Inflammatory macrophage treated with lipopolysaccharide for 1 hour (primary cell): Measurements from ENCODE around the gene TMEM250.

Experiments
- DNase-seq, 2 donors: peaks; one replicate each; pipeline ENCODE4 v3.0.0-alpha.2; 2020 to 2022

Gene TMEM250

DNA sequence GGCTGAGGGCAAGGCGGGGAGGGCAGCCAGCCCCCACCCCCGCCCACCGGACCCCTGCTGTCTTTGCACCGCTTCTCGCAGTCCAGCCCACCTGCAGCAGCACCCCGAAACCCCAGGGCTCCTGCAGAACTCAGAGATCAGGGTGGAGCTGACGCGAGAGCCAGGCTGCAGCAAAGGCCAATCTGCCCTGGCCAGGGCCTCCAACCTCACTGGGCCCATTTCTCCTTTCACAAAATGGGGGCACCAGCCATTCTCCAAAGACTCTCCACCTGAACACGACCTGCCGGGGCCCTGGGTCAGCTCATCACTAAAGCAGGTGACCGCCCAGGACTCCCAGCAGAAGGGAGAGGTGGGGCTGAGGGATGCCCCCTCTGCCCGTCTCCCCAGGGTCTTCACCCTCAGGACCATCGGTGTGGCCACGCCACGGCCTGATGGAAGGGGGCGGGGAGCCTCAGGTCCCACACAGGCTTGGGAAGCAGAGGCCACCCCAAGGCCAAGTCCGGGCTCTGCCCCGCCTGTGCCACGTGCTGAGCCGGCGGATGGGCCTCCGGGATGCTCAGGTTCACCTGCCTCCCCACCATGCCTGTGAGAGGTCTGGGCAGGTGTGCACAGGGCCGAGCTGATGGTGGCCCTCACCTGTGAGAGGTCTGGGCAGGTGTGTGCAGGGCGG lies 36.7 kb downstream of the TMEM250 start:
- DNase-seq: no peak

DNA sequence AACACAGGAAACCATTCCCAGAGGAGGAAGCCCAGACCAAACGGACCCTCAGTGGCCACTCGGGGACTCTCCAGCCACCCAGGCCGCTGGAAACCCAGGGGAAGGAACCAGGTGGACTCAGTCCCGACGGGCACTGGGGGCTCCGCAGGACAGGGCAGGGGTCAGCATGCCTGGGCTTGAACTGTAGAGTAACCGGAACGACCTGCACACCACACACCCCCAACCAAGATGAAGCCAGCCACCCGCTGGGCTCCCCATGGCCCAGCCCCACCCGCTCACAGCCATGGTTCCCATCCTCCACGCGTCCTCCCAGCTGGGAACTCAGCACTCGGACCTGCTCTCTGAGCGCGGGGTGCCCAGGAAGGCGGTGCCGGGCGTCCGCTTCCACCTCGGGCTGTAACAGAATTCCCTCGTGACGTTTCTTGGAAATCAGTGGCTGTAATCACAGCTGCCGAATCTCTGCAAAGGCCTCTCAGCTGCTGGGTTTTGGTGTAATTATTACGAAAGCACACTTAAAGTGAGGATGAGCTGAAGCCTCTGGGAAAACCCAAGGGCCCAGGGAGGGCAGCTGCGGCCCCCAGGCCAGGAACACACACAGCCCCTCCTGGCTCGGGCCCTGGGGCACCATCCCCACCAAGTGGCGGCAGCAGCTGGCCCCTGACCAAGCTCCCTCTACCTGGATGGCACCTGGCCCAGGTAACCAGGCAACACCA lies 37.4 kb downstream of the TMEM250 start:
- no peak for DNase-seq

DNA sequence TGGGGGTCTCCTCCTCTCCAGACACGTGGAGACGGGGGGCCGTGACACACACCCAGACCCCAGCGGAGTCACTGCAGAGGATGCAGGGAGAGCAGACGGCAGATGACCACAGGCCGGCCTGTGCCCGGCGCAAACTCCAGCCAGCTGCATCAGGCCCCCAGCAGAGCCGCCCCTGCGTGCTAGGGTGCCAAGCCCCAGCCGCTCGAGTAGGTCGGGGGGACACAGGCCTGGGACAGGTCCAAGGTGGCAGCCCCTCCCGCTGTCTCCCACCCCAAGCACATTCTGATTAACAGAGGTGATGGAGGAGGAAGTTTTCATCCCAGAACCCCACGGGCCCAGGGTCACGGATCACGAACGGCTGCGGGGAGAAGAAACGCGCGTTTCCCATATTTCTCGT lies 38.0 kb downstream of the TMEM250 start:
- DNase-seq: no peak

DNA sequence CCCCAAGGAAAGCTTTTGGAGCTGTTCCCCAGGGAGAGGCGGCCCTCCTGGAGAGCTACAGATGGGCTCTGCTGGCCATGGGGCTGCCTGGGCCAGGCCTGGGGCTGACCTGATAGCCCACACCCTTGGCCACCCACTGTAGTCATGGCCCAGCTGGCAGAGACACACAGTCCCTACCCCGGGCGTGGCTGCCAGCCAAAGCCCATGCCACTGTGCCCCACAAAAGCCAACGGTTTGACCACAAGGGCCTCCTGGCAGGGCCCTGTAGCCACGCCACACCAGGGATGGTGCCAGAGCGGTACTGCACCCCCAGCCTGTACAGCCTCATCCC lies 38.8 kb downstream of the TMEM250 start:
- no peak for DNase-seq

DNA sequence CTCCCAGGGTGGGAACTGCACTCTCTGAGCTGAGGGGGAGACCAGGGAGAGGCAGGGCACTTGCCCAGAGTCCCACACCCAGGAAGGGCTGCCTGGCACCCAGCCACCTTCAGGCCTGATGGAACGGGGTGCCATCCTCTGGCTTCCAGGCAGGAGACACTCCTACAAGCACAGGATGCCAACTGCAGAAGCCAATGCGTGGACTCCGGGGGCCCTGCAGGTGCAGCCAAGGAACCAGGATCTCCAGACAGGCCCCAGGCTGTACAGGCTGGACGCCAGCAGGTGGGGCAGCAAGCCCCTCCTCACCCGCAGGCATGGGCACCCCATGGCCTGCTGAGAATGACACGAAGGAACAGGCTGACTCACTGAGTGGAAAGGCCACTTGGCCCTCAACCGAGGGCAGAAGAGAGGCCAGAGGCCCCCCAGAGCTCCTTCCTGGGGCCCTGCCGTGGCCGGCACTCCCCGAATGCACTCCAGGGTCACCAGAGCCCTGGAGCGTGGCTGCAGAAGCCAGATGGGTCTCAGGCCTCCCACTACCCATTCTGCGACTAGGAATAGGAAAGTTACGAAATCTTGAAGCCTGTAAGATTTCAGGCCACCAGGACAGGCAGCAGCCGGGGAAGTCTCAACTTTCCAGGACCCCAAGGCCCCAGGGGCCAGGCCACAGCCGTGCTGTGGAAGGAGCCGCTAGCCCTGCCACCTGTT lies 39.3 kb downstream of the TMEM250 start:
- DNase-seq: no peak

DNA sequence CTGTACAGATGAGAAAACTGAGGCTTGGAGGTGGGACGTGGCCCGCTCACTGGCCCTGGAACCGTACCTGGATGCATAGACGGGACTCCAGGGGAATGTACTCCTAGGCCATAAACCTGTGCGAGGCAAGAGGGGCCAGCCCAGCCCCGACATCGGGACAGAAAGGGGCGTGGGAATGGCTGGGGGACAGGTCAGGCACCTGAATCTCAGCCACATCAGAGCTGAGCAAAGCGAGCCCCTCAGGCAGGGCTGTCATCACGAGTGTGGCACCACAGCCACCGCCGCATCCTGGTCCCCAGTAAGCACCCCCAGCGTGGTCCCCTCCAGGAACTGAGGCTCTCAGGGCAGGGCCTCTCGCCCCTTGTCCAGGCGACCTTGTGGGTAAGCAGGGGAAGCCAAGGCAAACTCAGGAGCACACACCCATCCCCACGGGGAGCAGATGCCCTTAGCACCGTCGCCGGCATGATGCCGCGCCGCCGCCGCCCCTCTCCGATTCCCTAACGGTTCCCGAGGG lies 40.1 kb downstream of the TMEM250 start:
- no peak for DNase-seq

DNA sequence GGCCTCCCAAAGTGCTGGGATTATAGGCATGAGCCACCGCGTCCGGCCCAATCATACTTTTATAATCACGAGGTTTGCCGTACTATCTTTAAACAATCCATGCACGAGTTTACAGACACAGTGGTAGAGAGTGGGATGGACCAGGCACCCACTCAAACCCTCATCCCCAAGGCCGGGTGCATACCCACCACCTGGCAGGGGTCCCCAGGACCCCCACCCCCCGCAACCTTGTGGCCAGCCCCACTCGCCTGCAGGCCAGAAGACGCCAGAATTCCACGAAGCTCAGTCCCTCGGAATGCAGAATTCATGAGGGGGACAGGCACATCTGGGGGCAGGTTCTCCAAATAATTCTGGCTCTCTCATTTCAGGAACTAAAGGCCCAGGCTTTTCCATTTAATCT lies 40.7 kb downstream of the TMEM250 start:
- no peak for DNase-seq

DNA sequence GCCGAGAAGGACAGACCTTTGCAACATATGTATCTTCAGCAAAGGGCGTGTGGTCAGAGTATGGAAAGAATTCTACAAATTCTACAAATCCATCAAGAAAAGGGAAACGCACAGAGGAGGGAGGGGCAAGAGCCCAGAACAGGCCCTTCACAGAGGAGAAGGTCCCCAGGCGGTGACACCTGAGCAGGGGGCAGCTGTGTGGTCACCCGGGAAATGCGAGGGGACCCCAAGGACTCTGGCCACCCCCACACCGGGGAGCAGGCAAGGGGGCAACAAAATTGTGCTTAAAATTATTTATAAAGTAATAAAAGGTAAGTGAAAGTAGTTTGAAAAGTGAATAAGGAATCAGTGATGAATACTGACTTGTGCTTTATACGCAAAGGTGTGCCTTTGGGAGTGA lies 41.2 kb downstream of the TMEM250 start:
- DNase-seq: no peak

DNA sequence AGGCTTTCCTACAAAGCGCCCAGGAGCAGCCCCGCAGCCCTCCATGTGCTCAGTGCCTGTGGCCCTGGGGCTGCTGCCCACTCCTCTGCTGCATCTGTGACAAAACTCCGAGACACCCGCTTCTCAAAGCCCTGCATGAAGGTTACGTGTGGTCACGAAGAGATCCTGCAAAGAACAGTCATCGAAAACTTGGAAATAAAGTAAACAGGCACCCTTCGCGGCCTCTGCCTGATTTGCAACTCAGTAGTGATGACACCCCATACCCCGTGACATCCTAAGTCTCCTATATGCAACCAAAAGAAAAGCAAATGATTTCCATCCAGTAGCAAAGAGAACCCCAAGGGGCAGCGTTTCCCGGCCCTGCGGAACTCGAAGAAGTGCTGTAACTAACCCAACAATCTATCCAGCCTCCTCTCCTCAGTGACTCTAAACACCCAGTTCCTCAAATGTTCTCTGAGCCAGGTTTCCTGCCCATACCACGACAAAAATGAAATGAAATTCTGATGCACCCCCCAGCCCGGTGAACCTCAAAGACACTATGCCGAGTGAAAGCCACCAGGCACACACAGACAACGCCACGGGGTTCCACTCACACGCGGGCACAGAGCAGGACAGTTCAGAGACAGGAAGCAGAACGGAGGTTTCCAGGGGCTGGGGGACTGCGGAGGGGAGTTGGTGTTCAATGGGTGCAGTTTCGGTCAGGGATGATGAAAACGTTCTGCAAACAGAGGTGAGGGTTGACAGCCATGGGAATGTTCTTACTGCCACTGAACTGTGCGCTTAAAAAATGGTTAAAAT lies 42.6 kb downstream of the TMEM250 start:
- peak; percentile 63 to 76 for DNase-seq

DNA sequence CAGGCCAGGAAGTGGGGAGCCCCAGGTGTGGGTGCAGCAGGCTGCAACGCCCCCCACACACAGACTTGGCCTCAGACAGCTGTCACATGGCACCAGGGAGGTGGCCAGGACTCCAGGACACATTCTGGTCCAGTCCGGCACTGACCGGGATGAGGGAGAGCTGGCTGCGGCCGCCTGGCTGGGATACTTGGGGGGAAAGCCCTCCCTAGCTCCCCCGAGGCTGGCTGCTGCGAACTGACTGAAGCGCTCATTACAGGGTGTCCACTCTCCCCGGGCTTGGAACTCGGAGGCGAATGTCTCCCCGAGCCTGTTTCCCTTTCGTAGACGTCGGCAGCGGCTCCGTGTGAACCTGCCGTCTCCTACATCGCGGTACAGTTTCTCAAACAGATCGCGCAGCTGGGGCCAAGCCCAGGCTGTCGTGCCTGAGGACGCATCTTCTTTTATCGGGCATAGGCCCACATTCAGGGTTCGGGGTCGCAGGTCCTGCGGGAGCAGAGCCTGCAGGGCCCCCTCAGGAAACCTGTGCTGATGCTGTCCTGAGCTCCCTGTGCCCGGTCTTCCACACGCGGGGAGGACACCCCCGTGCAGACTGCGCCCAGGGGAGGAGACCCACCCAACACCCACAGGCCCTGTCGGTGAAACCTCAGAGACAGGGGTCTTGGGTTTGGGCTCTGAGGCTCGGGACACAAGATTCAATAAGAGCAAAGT lies 43.4 kb downstream of the TMEM250 start:
- no peak for DNase-seq

DNA sequence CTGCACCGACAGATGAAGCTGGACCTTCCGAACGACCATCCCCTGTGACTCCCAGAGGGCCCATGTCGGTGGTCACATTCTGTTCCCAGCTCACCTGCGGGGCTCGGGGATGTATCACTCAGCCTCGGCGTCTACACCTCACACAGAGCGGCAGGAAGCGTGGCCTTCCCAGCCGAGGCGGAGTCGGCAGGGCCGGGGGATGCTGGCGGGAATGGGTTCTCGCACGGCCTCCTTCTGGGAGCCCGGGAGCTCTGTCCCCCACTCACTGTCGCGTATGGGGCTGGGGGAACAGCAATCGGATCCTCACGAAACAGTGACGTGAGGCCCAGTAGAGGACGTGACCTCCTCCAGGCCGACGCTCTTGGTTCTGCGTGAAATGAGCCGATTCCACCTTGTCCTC lies 44.0 kb downstream of the TMEM250 start:
- no peak for DNase-seq
